ENCODE results near the gene TRPV3.

TRPV3 gene

GRCh38 chr17:3596804-3597464 is 39.3 kb upstream of the TRPV3 start:
- no peak overlapping the region for H3K4me3 ChIP-seq (ENCODE audit: low read depth, low read length)
- no peak for TF ChIP-seq CTCF (IDR thresholded peaks at IDR 0.05; ENCODE audit: low read depth, low read length)

GRCh38 chr17:3594976-3595375 is 37.4 kb upstream of the TRPV3 start:
- no peak for TF ChIP-seq CTCF (IDR thresholded peaks at IDR 0.05; ENCODE audit: low read depth, low read length)
- no peak overlapping the region for H3K4me3 ChIP-seq (ENCODE audit: low read depth, low read length)

GRCh38 chr17:3594051-3594800 is 36.6 kb upstream of the TRPV3 start:
- no peak overlapping the region for H3K4me3 ChIP-seq (ENCODE audit: low read depth, low read length)
- TF ChIP-seq CTCF (IDR thresholded peaks at IDR 0.05; ENCODE audit: low read depth, low read length) = no peak

- TF ChIP-seq CTCF (IDR thresholded peaks at IDR 0.05; ENCODE audit: low read depth, low read length) = no peak
- H3K4me3 ChIP-seq (ENCODE audit: low read depth, low read length) = no peak overlapping the region
Measured at GRCh38 chr17:3593384-3593783, 35.8 kb upstream of the TRPV3 start.

- TF ChIP-seq CTCF (IDR thresholded peaks at IDR 0.05; ENCODE audit: low read depth, low read length) = no peak
- no peak overlapping the region for H3K4me3 ChIP-seq (ENCODE audit: low read depth, low read length)
Measured at GRCh38 chr17:3592216-3592860, 34.7 kb upstream of the TRPV3 start.

- TF ChIP-seq CTCF (IDR thresholded peaks at IDR 0.05; ENCODE audit: low read depth, low read length) = no peak
- H3K4me3 ChIP-seq (ENCODE audit: low read depth, low read length) = no peak overlapping the region
Measured at GRCh38 chr17:3590768-3591167, 33.2 kb upstream of the TRPV3 start.

- no peak for TF ChIP-seq CTCF (IDR thresholded peaks at IDR 0.05; ENCODE audit: low read depth, low read length)
- no peak overlapping the region for H3K4me3 ChIP-seq (ENCODE audit: low read depth, low read length)
Measured at GRCh38 chr17:3590231-3590630, 32.6 kb upstream of the TRPV3 start.
